GM19239 (cell line): ENCODE measurements around the gene TMED9.

ENCODE experiments used
- DNase-seq: peaks from one replicate; pipeline ENCODE4 v3.0.0; 2011; ENCODE audit warnings: low spot score; ENCODE audit not compliant: insufficient read length
- FAIRE-seq: peaks from 2 replicates; lab custom pipeline; 2011; peaks lifted over from hg19 to GRCh38; lab: Jason Lieb, UNC

TMED9 gene

DNA sequence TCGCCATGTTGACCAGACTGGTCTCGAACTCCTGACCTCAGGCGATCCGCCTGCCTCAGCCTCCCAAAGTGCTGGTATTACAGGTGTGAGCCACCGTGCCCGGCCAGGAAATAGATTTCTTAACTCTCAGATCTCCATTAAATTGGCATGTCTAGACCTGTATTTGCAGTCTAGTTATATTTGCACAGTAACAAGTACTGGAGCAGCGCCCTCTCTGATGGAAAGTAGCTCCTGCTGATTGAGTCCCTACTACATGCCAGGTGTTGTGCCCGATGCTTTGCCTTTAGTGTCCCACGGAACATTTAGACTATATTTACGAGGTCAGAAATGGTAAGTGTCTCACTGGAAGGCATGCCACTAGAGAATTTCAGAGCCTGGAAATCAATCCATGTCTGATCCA is 15.8 kb upstream of the TMED9 start:
- DNase-seq (no peak), FAIRE-seq (no peak)

GRCh38 chr5:177578316-177578715 is 13.7 kb upstream of the TMED9 start:
- no peak for DNase-seq
- FAIRE-seq: no peak

GRCh38 chr5:177588413-177588909 is 3.5 kb upstream of the TMED9 start:
- FAIRE-seq: no peak
- no peak for DNase-seq

GRCh38 chr5:177590406-177590805 is 1.6 kb upstream of the TMED9 start:
- FAIRE-seq (no peak), DNase-seq (no peak)

- DNase-seq (no peak), FAIRE-seq (no peak)
These were observed 353 bp upstream of the TMED9 start for GRCh38 chr5:177591690-177592009.

GRCh38 chr5:177592905-177593304 is 902 bp downstream of the TMED9 start:
- no peak for DNase-seq
- FAIRE-seq: no peak

DNA sequence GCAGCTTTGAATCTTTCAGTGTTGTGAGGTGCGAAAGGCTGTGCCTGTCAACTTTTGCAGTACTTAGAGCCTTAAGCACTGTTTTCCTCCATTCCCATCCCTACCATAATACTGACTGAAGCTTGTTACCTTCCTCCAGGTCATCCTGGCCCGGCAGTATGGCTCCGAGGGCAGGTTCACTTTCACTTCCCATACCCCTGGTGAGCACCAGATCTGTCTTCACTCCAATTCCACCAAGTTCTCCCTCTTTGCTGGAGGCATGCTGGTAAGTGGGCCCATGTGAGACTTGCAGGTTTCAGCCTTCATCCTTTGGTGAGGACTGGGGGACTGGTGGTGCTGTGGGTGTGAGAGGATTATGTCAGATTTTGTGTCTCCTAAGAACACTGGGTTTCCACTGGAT is 1.5 kb downstream of the TMED9 start:
- no peak for FAIRE-seq
- DNase-seq: no peak

- no peak for FAIRE-seq
- DNase-seq: no peak
These were observed 2.1 kb downstream of the TMED9 start for GRCh38 chr5:177594071-177594470.

- DNase-seq (no peak), FAIRE-seq (no peak)
These were observed 3.1 kb downstream of the TMED9 start for GRCh38 chr5:177595026-177595585.

DNA sequence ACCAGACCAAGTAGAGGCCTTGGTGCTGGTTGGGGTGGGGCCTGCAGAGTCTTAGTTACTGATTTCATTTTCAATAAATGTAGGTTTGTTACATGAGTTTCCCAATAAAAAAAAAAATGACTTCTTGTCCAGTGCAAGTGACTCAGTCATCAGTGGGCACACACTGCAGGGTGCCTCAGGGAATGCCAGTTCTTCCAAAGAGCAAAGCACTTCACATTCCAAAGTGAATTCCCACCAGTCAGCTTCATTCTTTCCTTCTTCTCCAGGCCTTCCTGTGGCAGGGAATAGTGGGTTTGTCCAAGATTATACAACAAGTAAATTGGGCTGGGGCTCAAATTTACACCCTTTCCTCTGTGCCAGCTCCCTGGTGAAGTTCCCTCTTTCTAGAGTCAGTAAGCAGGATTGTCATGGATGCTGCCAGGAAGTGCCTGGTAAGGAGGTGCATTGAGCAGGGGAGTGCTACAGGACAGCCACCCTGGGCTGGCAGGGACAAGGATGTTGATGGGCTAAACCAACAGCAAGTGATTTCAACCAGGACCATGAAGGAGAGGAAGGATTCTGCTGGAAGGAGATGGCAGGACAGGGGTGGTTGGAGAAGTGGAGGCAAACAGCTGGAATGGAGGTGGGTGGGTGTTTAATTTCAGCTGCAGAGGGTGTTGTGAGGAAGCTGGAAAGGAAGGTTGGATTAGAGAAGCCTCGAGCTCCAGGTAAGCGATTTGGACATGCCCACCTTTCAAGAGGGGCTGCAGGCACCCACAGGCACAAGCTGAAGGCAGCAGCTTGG is 4.2 kb downstream of the TMED9 start:
- DNase-seq (no peak), FAIRE-seq (no peak)

- DNase-seq (no peak), FAIRE-seq (no peak)
These were observed 4.8 kb downstream of the TMED9 start for GRCh38 chr5:177596775-177597238.

DNA sequence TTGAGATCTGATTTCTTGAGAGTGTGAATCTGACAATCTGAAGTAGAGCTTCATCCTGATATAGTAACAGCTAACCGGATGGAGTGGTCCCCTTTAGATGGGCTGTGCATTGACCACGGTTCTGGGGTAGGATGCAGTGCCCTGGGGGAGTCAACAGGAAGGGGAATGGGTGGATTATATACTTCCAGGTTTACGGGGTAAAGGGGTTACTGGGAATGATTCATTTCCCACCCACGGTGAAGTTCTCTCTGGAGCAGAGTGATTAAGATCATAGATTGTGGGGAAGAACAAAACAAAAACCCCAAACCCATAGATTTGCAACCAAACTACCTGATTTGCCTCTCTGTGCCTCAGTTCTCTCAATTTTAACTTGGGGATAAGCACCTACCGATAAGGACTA is 6.5 kb downstream of the TMED9 start:
- no peak for FAIRE-seq

DNA sequence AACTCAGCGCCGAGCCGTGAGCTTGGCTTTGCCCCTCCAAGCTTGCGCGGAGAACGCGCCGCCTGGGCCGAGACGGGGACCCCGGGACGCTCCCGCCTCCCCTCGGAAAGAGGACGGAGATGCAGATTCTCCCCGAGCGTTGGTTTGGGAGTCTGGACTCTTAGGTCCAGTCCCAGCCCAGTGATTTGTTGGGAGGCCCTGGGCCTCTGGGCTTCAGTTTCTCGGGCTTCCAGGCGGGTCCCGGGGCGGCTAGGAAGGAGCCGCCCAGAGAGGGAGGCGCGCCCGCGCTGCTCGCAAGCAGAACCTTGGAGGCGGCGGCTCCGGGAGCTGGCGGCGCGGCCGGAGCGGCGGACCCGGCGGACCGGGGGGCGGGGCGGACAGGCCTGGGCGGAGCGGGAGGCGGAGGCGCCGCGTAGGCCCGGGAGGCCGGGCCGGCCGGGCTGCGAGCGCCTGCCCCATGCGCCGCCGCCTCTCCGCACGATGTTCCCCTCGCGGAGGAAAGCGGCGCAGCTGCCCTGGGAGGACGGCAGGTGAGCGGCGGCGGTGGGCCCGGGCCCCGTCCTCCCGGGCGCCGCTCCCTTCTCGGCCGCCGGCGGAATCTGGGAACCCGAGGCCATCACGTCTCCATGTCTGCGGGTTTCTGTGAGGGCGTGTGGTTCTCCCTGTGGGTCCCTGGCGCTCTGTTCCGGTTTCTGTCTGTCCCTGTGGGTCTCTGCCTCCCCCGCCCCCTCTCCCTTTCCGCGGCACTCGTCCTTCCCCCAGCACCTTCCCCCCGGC is 7.9 kb downstream of the TMED9 start, which contains the start of gene B4GALT7:
TSS of gene B4GALT7 (plus strand) at position 402 of the 777 bp plus-strand sequence. CDS start at position 481, 79 bp downstream.
- FAIRE-seq (no peak), DNase-seq (peak; percentile 87)

More for the DNA sequence above, 6.5 kb downstream of the TMED9 start:
- DNase-seq: no peak

DNA sequence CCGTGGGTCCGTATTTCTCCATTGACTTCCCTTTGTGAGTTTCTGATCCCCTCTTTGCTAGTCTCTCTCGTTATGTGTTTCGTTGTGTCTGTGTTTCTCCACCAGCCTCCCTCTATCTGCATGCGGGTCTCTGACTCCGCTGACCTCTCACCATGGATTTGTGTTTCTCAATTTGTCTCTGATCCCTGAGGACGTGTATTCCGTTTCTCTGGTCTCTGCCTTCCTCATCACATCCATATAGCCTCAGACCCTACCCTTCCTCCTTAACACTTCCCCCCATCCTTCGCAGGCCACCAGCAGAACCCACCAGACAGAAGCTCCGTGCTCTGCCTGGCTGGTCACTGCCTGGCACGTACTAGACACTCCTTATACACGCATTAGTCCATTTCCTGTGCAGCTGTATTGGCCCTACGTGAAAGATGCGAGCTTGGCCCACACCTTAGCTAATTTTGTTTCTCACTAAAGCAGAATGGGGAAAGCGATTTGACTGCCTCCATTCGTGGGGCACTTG is 8.6 kb downstream of the TMED9 start:
- DNase-seq: no peak
- FAIRE-seq: peak; percentile 82

- no peak for DNase-seq
- no peak for FAIRE-seq
These were observed 9.1 kb downstream of the TMED9 start for GRCh38 chr5:177601126-177601525.

DNA sequence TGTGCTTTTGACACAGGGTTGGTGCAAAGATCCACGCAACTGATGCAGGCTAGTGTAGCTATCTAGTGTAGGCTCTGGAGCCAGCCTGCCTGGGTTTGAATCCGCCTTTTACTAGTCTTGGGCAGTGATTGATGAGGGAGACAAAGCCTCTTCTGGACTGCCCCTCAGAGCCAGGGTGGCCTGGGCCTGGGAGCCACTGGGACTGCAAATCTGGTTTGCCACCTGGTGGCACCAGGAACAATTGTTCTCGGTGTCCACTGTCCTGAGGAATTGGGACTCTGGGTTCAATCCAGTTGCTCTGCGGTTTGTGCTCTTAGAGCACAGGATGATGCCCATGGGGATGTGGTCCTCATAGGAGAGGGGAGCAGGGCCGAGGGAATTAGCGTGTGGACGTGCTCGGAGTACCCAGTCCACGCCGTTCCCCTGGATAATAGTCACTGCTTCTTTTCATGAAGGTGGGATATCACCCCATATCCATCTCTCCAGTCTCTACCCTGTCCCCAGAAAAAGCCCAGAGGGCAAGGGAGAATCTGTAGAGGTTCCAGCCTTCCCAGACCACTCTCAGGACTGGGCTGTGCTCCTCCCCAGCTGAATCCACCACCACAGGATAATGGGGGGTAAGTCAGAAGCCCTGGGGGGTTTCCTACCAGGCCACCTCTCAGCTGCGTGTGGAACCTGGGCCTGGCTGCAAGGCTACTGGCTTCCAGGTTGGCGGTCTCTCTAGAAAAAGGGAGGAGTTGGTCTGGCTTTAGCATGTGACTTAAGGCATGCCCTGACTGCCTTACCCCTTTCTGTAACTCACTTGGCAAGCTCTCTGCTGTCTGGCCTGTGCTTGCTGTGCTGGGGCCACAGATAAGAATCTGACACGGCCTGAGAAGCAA is 9.8 kb downstream of the TMED9 start:
- FAIRE-seq (no peak), DNase-seq (no peak)

DNA sequence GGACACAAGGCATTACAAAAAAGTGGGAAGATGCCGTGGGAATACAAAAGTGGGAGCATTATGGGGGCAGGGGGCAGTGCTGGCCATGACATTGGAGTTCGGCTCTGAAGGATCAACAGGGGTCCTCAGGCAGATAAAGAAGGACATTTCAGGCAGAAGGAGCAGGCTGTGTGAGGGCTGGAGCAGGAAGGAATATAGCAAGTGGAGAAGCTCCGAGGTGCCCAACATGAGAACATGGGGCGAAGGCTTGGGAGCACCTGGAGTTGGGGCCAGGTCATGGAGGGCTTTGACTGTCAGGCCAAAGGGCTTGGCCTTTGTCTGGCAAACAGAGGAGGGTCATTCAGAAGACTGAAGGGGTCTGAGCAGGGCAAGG is 10.4 kb downstream of the TMED9 start:
- DNase-seq (no peak), FAIRE-seq (no peak)

GRCh38 chr5:177603631-177604030 is 11.6 kb downstream of the TMED9 start:
- no peak for DNase-seq

DNA sequence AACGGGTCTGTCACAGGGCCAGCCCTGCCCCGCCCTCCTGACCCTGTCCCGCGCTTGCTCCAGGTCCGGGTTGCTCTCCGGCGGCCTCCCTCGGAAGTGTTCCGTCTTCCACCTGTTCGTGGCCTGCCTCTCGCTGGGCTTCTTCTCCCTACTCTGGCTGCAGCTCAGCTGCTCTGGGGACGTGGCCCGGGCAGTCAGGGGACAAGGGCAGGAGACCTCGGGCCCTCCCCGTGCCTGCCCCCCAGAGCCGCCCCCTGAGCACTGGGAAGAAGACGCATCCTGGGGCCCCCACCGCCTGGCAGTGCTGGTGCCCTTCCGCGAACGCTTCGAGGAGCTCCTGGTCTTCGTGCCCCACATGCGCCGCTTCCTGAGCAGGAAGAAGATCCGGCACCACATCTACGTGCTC is 12.1 kb downstream of the TMED9 start:
- no peak for DNase-seq
- no peak for FAIRE-seq

More at GRCh38 chr5:177603631-177604030, 11.6 kb downstream of the TMED9 start:
- no peak for FAIRE-seq

DNA sequence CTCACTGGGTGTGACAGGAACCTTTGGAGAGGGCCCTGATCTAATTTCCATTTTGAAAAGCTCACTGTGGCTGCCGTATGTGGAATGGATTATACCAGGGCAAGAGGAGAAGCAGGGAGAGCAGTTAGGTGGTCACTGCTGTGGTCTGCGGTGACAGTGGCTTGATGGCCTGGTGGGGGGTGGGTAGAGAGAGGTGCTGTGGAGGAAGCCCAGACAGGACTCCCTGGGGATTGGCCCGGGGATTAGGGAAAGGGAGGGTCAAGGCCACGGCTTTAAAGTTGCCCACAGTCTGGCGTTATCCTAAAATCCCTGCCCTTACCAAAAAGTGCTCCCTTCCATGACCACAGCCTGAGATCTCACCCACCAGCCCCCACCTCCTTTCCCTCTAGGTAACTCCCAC is 12.7 kb downstream of the TMED9 start:
- FAIRE-seq (no peak), DNase-seq (no peak)
